CD14-positive monocyte (primary cell): Measurements from ENCODE around the gene PEDS1. TPM values are rescaled to one million over a fixed set of nuclear protein-coding genes. Genes with fewer than 3 reads are reported as not detected.
A peak's percentile ranks its signal among the peaks of the same experiment; 100 is the strongest.

ENCODE experiments used
- DNase-seq, 3 donors: peaks; one replicate each; pipeline ENCODE4 v3.0.0-alpha.2; 2011 to 2022
- H2AFZ ChIP-seq: 2 replicates; pipeline ENCODE4 v1.6.0; 2012; ENCODE audit warnings: mild to moderate bottlenecking, low read depth, low read length, inconsistent platforms; ENCODE audit not compliant: insufficient read depth, poor library complexity, severe bottlenecking
- H3K27ac ChIP-seq, 2 donors: 1 replicate in 1 of 2; 2 replicates in 1 of 2; pipeline ENCODE4 v1.5.1; 2012 to 2013; ENCODE audit warnings: low read length in 2 of 2, control low read depth in 1 of 2, inconsistent platforms in 1 of 2, low read depth in 1 of 2, mild to moderate bottlenecking in 1 of 2
- H3K27me3 ChIP-seq, 2 donors: one replicate each; pipeline versions ENCODE4 v1.6.0 to v1.6.1; 2011 to 2013; ENCODE audit warnings: low read length in 2 of 2; ENCODE audit not compliant: control insufficient read depth in 2 of 2, insufficient read depth in 2 of 2
- H3K36me3 ChIP-seq, 2 donors: replicated peaks in 1 of 2; 1 replicate in 1 of 2; 2 replicates in 1 of 2; pipeline versions ENCODE4 v1.5.1 to v1.6.1; 2012 to 2013; ENCODE audit warnings: low read length in 2 of 2, control low read depth in 1 of 2, inconsistent platforms in 1 of 2, mild to moderate bottlenecking in 1 of 2; ENCODE audit not compliant: insufficient read depth in 2 of 2, control insufficient read depth in 1 of 2
- H3K4me1 ChIP-seq, 2 donors: 1 replicate in 1 of 2; 2 replicates in 1 of 2; pipeline versions ENCODE4 v1.5.1 to v1.6.1; 2012 to 2013; ENCODE audit warnings: low read length in 2 of 2, control low read depth in 1 of 2, inconsistent platforms in 1 of 2, mild to moderate bottlenecking in 1 of 2, moderate library complexity in 1 of 2; ENCODE audit not compliant: insufficient read depth in 2 of 2, control insufficient read depth in 1 of 2
- H3K4me2 ChIP-seq: replicated peaks from 2 replicates; pipeline ENCODE3; 2012; ENCODE audit warnings: low read length, moderate library complexity, mild to moderate bottlenecking; ENCODE audit not compliant: poor library complexity, severe bottlenecking; ENCODE audit errors: extremely low read depth
- H3K4me3 ChIP-seq, 3 experiments: fragments of 200-600 bp in 1 of 3; sonication (generic) in 1 of 3; replicated peaks in 1 of 3; 1 replicate in 2 of 3; 2 replicates in 1 of 3; pipeline ENCODE4 v1.5.1; 2011 to 2013; ENCODE audit warnings: low read length in 3 of 3, mild to moderate bottlenecking in 3 of 3, control low read depth in 2 of 3, low read depth in 2 of 3, inconsistent platforms in 1 of 3, moderate library complexity in 1 of 3
- H3K79me2 ChIP-seq: 2 replicates; pipeline ENCODE4 v1.6.0; 2012; ENCODE audit warnings: mild to moderate bottlenecking, control low read depth, inconsistent platforms, low read length, moderate library complexity; ENCODE audit not compliant: insufficient read depth
- H3K9ac ChIP-seq: 2 replicates; pipeline ENCODE4 v1.6.0; 2017; ENCODE audit warnings: low read length, mild to moderate bottlenecking; ENCODE audit not compliant: insufficient read depth, poor library complexity, severe bottlenecking
- H3K9me3 ChIP-seq, 2 donors: replicated peaks in 1 of 2; 1 replicate in 1 of 2; 2 replicates in 1 of 2; pipeline versions ENCODE4 v1.5.1 to v1.6.1; 2012 to 2013; ENCODE audit warnings: low read length in 2 of 2, control low read depth in 1 of 2; ENCODE audit not compliant: control insufficient read depth in 1 of 2, insufficient read depth in 1 of 2
- H4K20me1 ChIP-seq: 2 replicates; pipeline ENCODE4 v1.6.0; 2012; ENCODE audit warnings: mild to moderate bottlenecking, low read length, control low read depth, moderate library complexity; ENCODE audit not compliant: insufficient read depth
- H3K27ac Mint-ChIP-seq, 7 donors: one replicate each; pipeline ENCODE4 v1.8.0; 2020; ENCODE audit warnings: mild to moderate bottlenecking in 7 of 7, mixed read lengths in 7 of 7, moderate library complexity in 6 of 7, inconsistent platforms in 2 of 7
- H3K27me3 Mint-ChIP-seq, 3 donors: one replicate each; pipeline ENCODE4 v1.8.0; 2021 to 2022; ENCODE audit warnings: low read depth in 3 of 3, mild to moderate bottlenecking in 3 of 3, mixed read lengths in 3 of 3, moderate library complexity in 3 of 3, inconsistent platforms in 1 of 3
- H3K36me3 Mint-ChIP-seq, 2 donors: one replicate each; pipeline ENCODE4 v1.8.0; 2020; ENCODE audit warnings: mixed read lengths in 2 of 2, inconsistent platforms in 1 of 2, mild to moderate bottlenecking in 1 of 2
- H3K4me1 Mint-ChIP-seq: one replicate; pipeline ENCODE4 v1.8.0; 2020; ENCODE audit warnings: mild to moderate bottlenecking, mixed read lengths
- H3K4me3 Mint-ChIP-seq, 2 donors: one replicate each; pipeline ENCODE4 v1.8.0; 2020; ENCODE audit warnings: mild to moderate bottlenecking in 2 of 2, mixed read lengths in 2 of 2, moderate library complexity in 1 of 2
- H3K9me3 Mint-ChIP-seq, 7 donors: one replicate each; pipeline ENCODE4 v1.8.0; 2020 to 2022; ENCODE audit warnings: mixed read lengths in 7 of 7, mild to moderate bottlenecking in 6 of 7, moderate library complexity in 6 of 7, inconsistent platforms in 2 of 7
- WGBS: methylation state at CpG from one replicate; pipeline ENCODE4 v1.1.5; 2013; ENCODE audit warnings: missing lambda C conversion rate; ENCODE audit not compliant: insufficient coverage; 5-methylcytosine and 5-hydroxymethylcytosine counted together
- intact Hi-C, 2 donors: fragments of 100-400 bp; cut with micrococcal nuclease; formaldehyde crosslinking; loops; one replicate each; pipeline versions ENCODE4 v1.15.0 to v1.15.1; 2023
- polyA plus RNA-seq, 3 donors: library from polyadenylated mRNA; depleted of rRNA in 1 of 3; unstranded in 2 of 3; stranded (reverse) in 1 of 3; fragments of 300-500 nt in 2 of 3; fragments of >200 nt in 1 of 3; fragmentation: Illumina TruSeq in 2 of 3; gene quantifications; 1 replicate in 2 of 3; 2 replicates in 1 of 3; pipeline ENCODE4 v1.2.3, GENCODE V29; 2012 to 2021
- TF ChIP-seq, protein P1 (sequence below): fragments of 200-600 bp; IDR thresholded peaks from one replicate; pipeline ENCODE4 v1.8.0; 2022; ENCODE audit warnings: antibody characterized with exemption, mild to moderate bottlenecking

PEDS1 gene
- polyA plus RNA-seq, 3 donors = 19.6 to 48.1 (median 25.2) TPM

DNA sequence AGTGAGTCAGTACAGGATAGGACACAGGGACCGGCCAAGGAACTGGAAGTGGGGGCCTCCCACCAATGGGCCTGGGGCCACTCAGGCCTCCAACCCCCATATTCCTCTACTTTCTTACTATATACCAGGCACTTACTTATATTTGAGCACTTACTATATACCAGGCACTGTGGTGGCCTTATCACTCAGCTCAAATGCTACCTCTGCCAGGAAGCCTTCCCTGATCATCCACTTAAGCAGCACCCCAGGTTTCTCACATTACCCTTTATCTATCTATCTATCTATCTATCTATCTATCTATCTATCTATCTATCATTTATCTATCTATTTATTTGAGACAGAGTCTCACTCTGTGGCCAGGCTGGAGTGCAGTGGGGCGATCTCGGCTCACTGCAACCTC lies 28.2 kb downstream of the PEDS1 start:
- H3K36me3 Mint-ChIP-seq = peaks cover 74 to 80% of the 10 kb centered on the region in 2 donors
- no peaks in the 10 kb centered on the region for H3K4me1 ChIP-seq
- TF ChIP-seq, protein P1, sequence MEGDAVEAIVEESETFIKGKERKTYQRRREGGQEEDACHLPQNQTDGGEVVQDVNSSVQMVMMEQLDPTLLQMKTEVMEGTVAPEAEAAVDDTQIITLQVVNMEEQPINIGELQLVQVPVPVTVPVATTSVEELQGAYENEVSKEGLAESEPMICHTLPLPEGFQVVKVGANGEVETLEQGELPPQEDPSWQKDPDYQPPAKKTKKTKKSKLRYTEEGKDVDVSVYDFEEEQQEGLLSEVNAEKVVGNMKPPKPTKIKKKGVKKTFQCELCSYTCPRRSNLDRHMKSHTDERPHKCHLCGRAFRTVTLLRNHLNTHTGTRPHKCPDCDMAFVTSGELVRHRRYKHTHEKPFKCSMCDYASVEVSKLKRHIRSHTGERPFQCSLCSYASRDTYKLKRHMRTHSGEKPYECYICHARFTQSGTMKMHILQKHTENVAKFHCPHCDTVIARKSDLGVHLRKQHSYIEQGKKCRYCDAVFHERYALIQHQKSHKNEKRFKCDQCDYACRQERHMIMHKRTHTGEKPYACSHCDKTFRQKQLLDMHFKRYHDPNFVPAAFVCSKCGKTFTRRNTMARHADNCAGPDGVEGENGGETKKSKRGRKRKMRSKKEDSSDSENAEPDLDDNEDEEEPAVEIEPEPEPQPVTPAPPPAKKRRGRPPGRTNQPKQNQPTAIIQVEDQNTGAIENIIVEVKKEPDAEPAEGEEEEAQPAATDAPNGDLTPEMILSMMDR = no peak
- H3K4me1 Mint-ChIP-seq = peaks cover 1% of the 10 kb centered on the region
- no peak overlapping the region for H3K4me3 ChIP-seq
- H3K9ac ChIP-seq = no peak overlapping the region
- no peak overlapping the region for H3K4me3 Mint-ChIP-seq
- peaks cover 67 to 73% of the 10 kb centered on the region in 2 donors for H3K36me3 ChIP-seq
- H3K79me2 ChIP-seq = no peaks in the 10 kb centered on the region
- H3K27ac ChIP-seq = no peak overlapping the region
- peaks cover 16% of the 10 kb centered on the region for H4K20me1 ChIP-seq
- H3K27me3 ChIP-seq = no peaks in the 10 kb centered on the region
- H3K4me2 ChIP-seq = no peak overlapping the region
- peaks cover 0 to 9% (median 5%) of the 10 kb centered on the region in 7 donors for H3K9me3 Mint-ChIP-seq
- intact Hi-C loops = no loop called here
- peaks cover 0 to 4% of the 10 kb centered on the region in 2 donors for H3K9me3 ChIP-seq
- WGBS = 100% methylated on average over 3 of the region's 3 CpGs
- no peak overlapping the region for H2AFZ ChIP-seq
- peak overlapping the region in 3 of 7 donors; percentile 16 to 53 (median 37) for H3K27ac Mint-ChIP-seq
- DNase-seq = no peak
- peaks cover 0 to 3% (median 0%) of the 10 kb centered on the region in 3 donors for H3K27me3 Mint-ChIP-seq

DNA sequence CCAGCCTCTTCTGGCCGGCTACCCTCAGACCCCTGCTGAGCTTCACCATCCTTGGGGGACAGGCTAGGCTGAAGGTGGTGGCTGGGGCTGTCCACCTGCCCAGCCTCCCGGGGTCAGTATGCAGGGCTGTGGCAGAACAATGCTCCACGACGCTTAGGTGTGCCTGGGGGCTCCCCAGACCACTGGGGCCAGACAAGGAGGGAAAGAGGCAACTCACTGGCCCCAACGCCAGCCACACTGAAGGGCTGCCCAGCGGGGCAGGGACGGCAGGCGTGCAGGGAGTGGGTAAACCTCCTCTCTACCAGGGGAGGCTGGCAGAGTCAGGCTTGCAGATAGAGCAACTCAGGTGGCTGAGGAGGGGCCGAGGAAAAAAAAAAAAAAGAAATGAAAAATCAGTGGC lies 29.0 kb downstream of the PEDS1 start:
- H3K9me3 ChIP-seq = peaks cover 0 to 4% of the 10 kb centered on the region in 2 donors
- peaks cover 8% of the 10 kb centered on the region for H4K20me1 ChIP-seq
- intact Hi-C loops = no loop called here
- Mint-ChIP-seq H3K27ac (peak overlapping the region in 4 of 7 donors; percentile 36 to 66 (median 50)), H3K36me3 (peaks cover 66 to 72% of the 10 kb centered on the region in 2 donors), H3K27me3 (peaks cover 0 to 3% (median 0%) of the 10 kb centered on the region in 3 donors), H3K4me1 (peaks cover 6% of the 10 kb centered on the region), H3K4me3 (no peak overlapping the region), H3K9me3 (peaks cover 0 to 9% (median 4%) of the 10 kb centered on the region in 7 donors)
- 96% methylated on average over 3 of the region's 9 CpGs for WGBS
- no peak overlapping the region for H3K4me3 ChIP-seq
- TF ChIP-seq, protein P1 = no peak
- no peaks in the 10 kb centered on the region for H3K79me2 ChIP-seq
- H2AFZ ChIP-seq = no peak overlapping the region
- peaks cover 59 to 65% of the 10 kb centered on the region in 2 donors for H3K36me3 ChIP-seq
- no peak for DNase-seq
- H3K27ac ChIP-seq = no peak overlapping the region
- H3K4me2 ChIP-seq = no peak overlapping the region
- no peaks in the 10 kb centered on the region for H3K27me3 ChIP-seq
- H3K9ac ChIP-seq = no peak overlapping the region
- H3K4me1 ChIP-seq = peaks cover 0 to 2% of the 10 kb centered on the region in 2 donors
